SK-N-SH treated with all-trans-retinoic acid at 6 μM for 48 hours (cell line): Measurements from ENCODE around the gene DPYD.

Source experiments
- ATAC-seq: fragments of 200-7000 bp; cut with Tn5 transposase; 3 replicates; pipeline ENCODE4 v1.9.1; 2020; ENCODE audit warnings: mild to moderate bottlenecking, moderate library complexity
- ARNTL ChIP-seq: fragments of 450-650 bp; formaldehyde crosslinking; IDR thresholded peaks from 2 replicates; pipeline ENCODE4 v1.5.0; 2020; ENCODE audit warnings: low read depth, mild to moderate bottlenecking, moderate library complexity, borderline replicate concordance
- BACH2 ChIP-seq: fragments of 250-450 bp; sonication (Bioruptor Pico); IDR thresholded peaks from 2 replicates; pipeline ENCODE4 v1.9.0; 2021; ENCODE audit warnings: mild to moderate bottlenecking, borderline replicate concordance
- CREB5 ChIP-seq: fragments of 250-450 bp; sonication (Bioruptor Pico); IDR thresholded peaks from 2 replicates; pipeline ENCODE4 v1.5.1; 2020; ENCODE audit warnings: low read depth, mild to moderate bottlenecking, moderate library complexity
- CSDC2 ChIP-seq: fragments of 250-450 bp; sonication (Bioruptor Pico); IDR thresholded peaks from 2 replicates; pipeline ENCODE4 v1.5.0; 2020; ENCODE audit warnings: mild to moderate bottlenecking, moderate library complexity
- CSRNP3 ChIP-seq: fragments of 250-450 bp; sonication (Bioruptor Pico); IDR thresholded peaks from 2 replicates; pipeline ENCODE4 v1.5.1; 2021; ENCODE audit warnings: mild to moderate bottlenecking, moderate library complexity
- ESRRG ChIP-seq: fragments of 250-450 bp; sonication (Bioruptor Pico); IDR thresholded peaks from 2 replicates; pipeline ENCODE4 v1.6.1; 2021; ENCODE audit warnings: mild to moderate bottlenecking
- GLIS3 ChIP-seq: fragments of 250-450 bp; sonication (Bioruptor Pico); IDR thresholded peaks from 2 replicates; pipeline ENCODE4 v1.5.0; 2020; ENCODE audit warnings: mild to moderate bottlenecking, moderate library complexity
- ISL1 ChIP-seq: fragments of 250-450 bp; sonication (Bioruptor Pico); IDR thresholded peaks from 2 replicates; pipeline ENCODE4 v2.1.2; 2022; ENCODE audit warnings: mild to moderate bottlenecking, moderate library complexity
- PATZ1 ChIP-seq: fragments of 250-450 bp; sonication (Bioruptor Pico); IDR thresholded peaks from 2 replicates; pipeline ENCODE4 v1.8.0; 2020; ENCODE audit warnings: mild to moderate bottlenecking, moderate library complexity, borderline replicate concordance
- POU6F1 ChIP-seq: fragments of 250-450 bp; sonication (Bioruptor Pico); IDR thresholded peaks from 2 replicates; pipeline ENCODE4 v1.8.0; 2021; ENCODE audit warnings: low read depth, mild to moderate bottlenecking, moderate library complexity, borderline replicate concordance
- PPARA ChIP-seq: fragments of 250-450 bp; sonication (Bioruptor Pico); IDR thresholded peaks from 2 replicates; pipeline ENCODE4 v1.5.0; 2020; ENCODE audit warnings: mild to moderate bottlenecking, borderline replicate concordance
- RARB ChIP-seq: fragments of 250-450 bp; sonication (Bioruptor Pico); IDR thresholded peaks from 2 replicates; pipeline ENCODE4 v1.8.0; 2021; ENCODE audit warnings: mild to moderate bottlenecking, moderate library complexity
- SNAI2 ChIP-seq: fragments of 250-450 bp; sonication (Bioruptor Pico); IDR thresholded peaks from 2 replicates; pipeline ENCODE4 v1.5.0; 2020; ENCODE audit warnings: mild to moderate bottlenecking, moderate library complexity
- TOX ChIP-seq: fragments of 250-450 bp; sonication (Bioruptor Pico); IDR thresholded peaks from 2 replicates; pipeline ENCODE4 v1.8.0; 2021; ENCODE audit warnings: mild to moderate bottlenecking, moderate library complexity, borderline replicate concordance
- ZC3H10 ChIP-seq: fragments of 250-450 bp; sonication (Bioruptor Pico); IDR thresholded peaks from 2 replicates; pipeline ENCODE4 v1.5.1; 2021; ENCODE audit warnings: mild to moderate bottlenecking, moderate library complexity
- ZFP30 ChIP-seq: fragments of 450-650 bp; formaldehyde crosslinking; IDR thresholded peaks from 2 replicates; pipeline ENCODE4 v1.5.0; 2022; ENCODE audit warnings: mild to moderate bottlenecking, moderate library complexity
- ZNF565 ChIP-seq: fragments of 450-650 bp; formaldehyde crosslinking; conservative IDR thresholded peaks from 2 replicates; pipeline ENCODE4 v1.5.0; 2020; ENCODE audit warnings: low read depth, mild to moderate bottlenecking, moderate library complexity
- ZNF70 ChIP-seq: fragments of 450-650 bp; formaldehyde crosslinking; IDR thresholded peaks from 2 replicates; pipeline ENCODE4 v1.5.0; 2020; ENCODE audit warnings: mild to moderate bottlenecking, moderate library complexity
- ZNF8 ChIP-seq: fragments of 450-650 bp; formaldehyde crosslinking; IDR thresholded peaks from 2 replicates; pipeline ENCODE4 v1.5.0; 2020; ENCODE audit warnings: mild to moderate bottlenecking, moderate library complexity

The DPYD gene

GRCh38 chr1:97864615-97865014 lies 56.2 kb downstream of the DPYD start:
- no peak for ATAC-seq
- TF ChIP-seq PPARA, result no peak
- TF ChIP-seq GLIS3 (CRISPR knock-in tag), result no peak
- TF ChIP-seq BACH2 (CRISPR knock-in tag), result no peak
- no peak for TF ChIP-seq PATZ1 (CRISPR knock-in tag)
- TF ChIP-seq, all 23 proteins: peak for 0

- ATAC-seq, result no peak
- TF ChIP-seq PPARA (no peak), RARB (CRISPR knock-in tag) (no peak), TOX (CRISPR knock-in tag) (no peak), POU6F1 (CRISPR knock-in tag) (no peak), CREB5 (CRISPR knock-in tag) (no peak)
Measured at GRCh38 chr1:97853221-97853620, 67.6 kb downstream of the DPYD start.

- no peak for TF ChIP-seq RARB (CRISPR knock-in tag)
- no peak for TF ChIP-seq CSDC2
- TF ChIP-seq ISL1 (CRISPR knock-in tag), result peak; percentile 59
- peak; percentile 93 for ATAC-seq
Measured at GRCh38 chr1:97849345-97850340, 71.2 kb downstream of the DPYD start.

- TF ChIP-seq ZNF70 (CRISPR knock-in tag) (no peak), ISL1 (CRISPR knock-in tag) (no peak), ZNF565 (CRISPR knock-in tag) (no peak), ZFP30 (no peak), ZNF8 (no peak), ARNTL (CRISPR knock-in tag) (no peak), ZC3H10 (CRISPR knock-in tag) (no peak), CSRNP3 (CRISPR knock-in tag) (no peak), ESRRG (CRISPR knock-in tag) (no peak), BACH2 (CRISPR knock-in tag) (no peak), RARB (CRISPR knock-in tag) (no peak), PPARA (no peak), GLIS3 (CRISPR knock-in tag) (no peak)
- TF ChIP-seq, all 23 proteins: peak for 0
- ATAC-seq, result no peak
Measured at GRCh38 chr1:97845805-97846204, 75.0 kb downstream of the DPYD start.

- ATAC-seq, result no peak
Measured at GRCh38 chr1:97844552-97845089, 76.2 kb downstream of the DPYD start.

More at GRCh38 chr1:97844552-97845089, 76.2 kb downstream of the DPYD start:
- TF ChIP-seq CSRNP3 (CRISPR knock-in tag), result no peak
- TF ChIP-seq ZC3H10 (CRISPR knock-in tag), result no peak
- no peak for TF ChIP-seq ISL1 (CRISPR knock-in tag)
- no peak for TF ChIP-seq BACH2 (CRISPR knock-in tag)
- TF ChIP-seq SNAI2 (CRISPR knock-in tag), result no peak
- TF ChIP-seq ZNF565 (CRISPR knock-in tag), result no peak
